Smooth muscle cell (in vitro differentiated cells): ENCODE results near the gene DPH6. TPM values are rescaled to one million over a fixed set of nuclear protein-coding genes. Genes with fewer than 3 reads are reported as not detected.

Experiments used
- DNase-seq: peaks from one replicate; lab custom pipeline; 2025; ENCODE audit not compliant: unreplicated experiment; lab: John Stamatoyannopoulos, UW
- H2AFZ ChIP-seq: fragments of 200-600 bp; sonication (generic); 2 replicates; pipeline ENCODE4 v1.6.0; 2016; ENCODE audit warnings: antibody characterized with exemption, low read depth, mild to moderate bottlenecking
- H3F3A ChIP-seq: fragments of 200-600 bp; sonication (generic); 2 replicates; pipeline ENCODE4 v1.6.0; 2017; ENCODE audit warnings: antibody characterized with exemption, low read depth
- H3K27ac ChIP-seq: fragments of 200-600 bp; sonication (generic); 2 replicates; pipeline ENCODE4 v1.5.1; 2016; ENCODE audit warnings: low read depth, mild to moderate bottlenecking
- H3K27me3 ChIP-seq: fragments of 200-600 bp; sonication (generic); 2 replicates; pipeline ENCODE4 v1.6.1; 2016; ENCODE audit warnings: low read depth, mild to moderate bottlenecking
- H3K36me3 ChIP-seq: fragments of 200-600 bp; sonication (generic); 2 replicates; pipeline ENCODE4 v1.5.1; 2016; ENCODE audit warnings: low read depth
- H3K4me1 ChIP-seq: fragments of 200-600 bp; sonication (generic); 2 replicates; pipeline ENCODE4 v1.5.1; 2016; ENCODE audit warnings: low read depth
- H3K4me2 ChIP-seq: fragments of 200-600 bp; sonication (generic); 2 replicates; pipeline ENCODE4 v1.6.0; 2016; ENCODE audit warnings: mild to moderate bottlenecking
- H3K4me3 ChIP-seq: fragments of 200-600 bp; sonication (generic); 2 replicates; pipeline ENCODE4 v1.5.1; 2016; ENCODE audit warnings: mild to moderate bottlenecking
- H3K79me2 ChIP-seq: fragments of 200-600 bp; sonication (generic); 2 replicates; pipeline ENCODE4 v1.6.0; 2016; ENCODE audit warnings: low read depth, mild to moderate bottlenecking
- H3K9ac ChIP-seq: fragments of 200-600 bp; sonication (generic); 2 replicates; pipeline ENCODE4 v1.6.0; 2016; ENCODE audit warnings: low read depth
- H3K9me3 ChIP-seq: fragments of 200-600 bp; sonication (generic); replicated peaks from 2 replicates; pipeline ENCODE4 v1.5.1; 2016; ENCODE audit warnings: low read depth
- H4K20me1 ChIP-seq: fragments of 200-600 bp; sonication (generic); 2 replicates; pipeline ENCODE4 v1.6.0; 2016; ENCODE audit warnings: low read depth
- CTCF ChIP-seq: fragments of 200-600 bp; sonication (generic); IDR thresholded peaks from 2 replicates; pipeline ENCODE4 v1.5.1; 2017; ENCODE audit warnings: borderline replicate concordance, mild to moderate bottlenecking, antibody characterized with exemption; ENCODE audit not compliant: insufficient read depth, poor library complexity, severe bottlenecking
- WGBS: methylation state at CpG from one replicate; pipeline ENCODE4 v1.1.7; 2016; ENCODE audit warnings: low lambda C conversion rate; 5-methylcytosine and 5-hydroxymethylcytosine counted together
- polyA plus RNA-seq: library from polyadenylated mRNA; unstranded; fragments of >200 nt; fragmentation: Nextera tagmentation; extraction: Ambion mirVana; gene quantifications from 2 replicates; pipeline ENCODE4 v1.2.1, GENCODE V29; 2016
- total RNA-seq: library from RNA; depleted of rRNA; stranded (reverse); fragments of >200 nt; gene quantifications from 2 replicates; pipeline ENCODE4 v1.2.3, GENCODE V29; 2014

Gene DPH6
- total and polyA plus RNA-seq, 2 experiments from 2014 or later, result 4.0 to 19.9 TPM

GRCh38 chr15:35495080-35495479 is 50.9 kb downstream of the DPH6 start:
- H3K9me3 ChIP-seq, result no peaks in the 10 kb centered on the region
- WGBS, result 71% methylated on average over 3 of the region's 3 CpGs
- no peak for TF ChIP-seq CTCF
- no peaks in the 10 kb centered on the region for H3K4me1 ChIP-seq
- no peak for DNase-seq
- no peak overlapping the region for H2AFZ ChIP-seq
- no peak overlapping the region for H3K4me2 ChIP-seq
- no peak overlapping the region for H3K9ac ChIP-seq
- no peak overlapping the region for H3K4me3 ChIP-seq
- H3K36me3 ChIP-seq, result no peaks in the 10 kb centered on the region
- H3F3A ChIP-seq, result no peaks in the 10 kb centered on the region
- H3K27ac ChIP-seq, result no peak overlapping the region
- H4K20me1 ChIP-seq, result no peaks in the 10 kb centered on the region
- H3K79me2 ChIP-seq, result no peaks in the 10 kb centered on the region
- H3K27me3 ChIP-seq, result no peaks in the 10 kb centered on the region

- H2AFZ ChIP-seq, result no peak overlapping the region
These were observed 54.0 kb downstream of the DPH6 start for GRCh38 chr15:35491999-35492398.

GRCh38 chr15:35491173-35491572 is 54.8 kb downstream of the DPH6 start:
- WGBS, result 97% methylated on average over 3 of the region's 3 CpGs
- Histone ChIP-seq H2AFZ (no peak overlapping the region), H3K4me2 (no peak overlapping the region), H4K20me1 (no peaks in the 10 kb centered on the region), H3K9me3 (no peaks in the 10 kb centered on the region), H3F3A (no peaks in the 10 kb centered on the region), H3K9ac (no peak overlapping the region), H3K4me3 (no peak overlapping the region), H3K27ac (no peak overlapping the region), H3K79me2 (no peaks in the 10 kb centered on the region), H3K4me1 (no peaks in the 10 kb centered on the region), H3K36me3 (no peaks in the 10 kb centered on the region), H3K27me3 (no peaks in the 10 kb centered on the region)
- DNase-seq, result no peak
- TF ChIP-seq CTCF, result no peak

More at GRCh38 chr15:35491999-35492398, 54.0 kb downstream of the DPH6 start:
- H3F3A ChIP-seq, result no peaks in the 10 kb centered on the region
- TF ChIP-seq CTCF, result no peak
- DNase-seq, result no peak
- H3K4me1 ChIP-seq, result no peaks in the 10 kb centered on the region
- H3K9me3 ChIP-seq, result no peaks in the 10 kb centered on the region
- 57% methylated on average over 3 of the region's 3 CpGs for WGBS
- H3K79me2 ChIP-seq, result no peaks in the 10 kb centered on the region
- no peaks in the 10 kb centered on the region for H4K20me1 ChIP-seq
- H3K27ac ChIP-seq, result no peak overlapping the region
- no peaks in the 10 kb centered on the region for H3K36me3 ChIP-seq
- H3K4me2 ChIP-seq, result no peak overlapping the region
- no peak overlapping the region for H3K9ac ChIP-seq
- no peaks in the 10 kb centered on the region for H3K27me3 ChIP-seq
- H3K4me3 ChIP-seq, result no peak overlapping the region

- no peak for TF ChIP-seq CTCF
- no peak for DNase-seq
- WGBS, result 94% methylated on average over 4 of the region's 4 CpGs
These were observed 55.5 kb downstream of the DPH6 start for GRCh38 chr15:35490511-35490910.

More at GRCh38 chr15:35490511-35490910, 55.5 kb downstream of the DPH6 start:
- no peaks in the 10 kb centered on the region for H3K27me3 ChIP-seq
- H3K4me3 ChIP-seq, result no peak overlapping the region
- no peaks in the 10 kb centered on the region for H4K20me1 ChIP-seq
- H3K27ac ChIP-seq, result no peak overlapping the region
- no peak overlapping the region for H3K9ac ChIP-seq
- no peaks in the 10 kb centered on the region for H3K79me2 ChIP-seq
- H2AFZ ChIP-seq, result no peak overlapping the region
- H3K36me3 ChIP-seq, result no peaks in the 10 kb centered on the region
- H3K4me2 ChIP-seq, result no peak overlapping the region
- H3K4me1 ChIP-seq, result no peaks in the 10 kb centered on the region
- H3F3A ChIP-seq, result no peaks in the 10 kb centered on the region
- H3K9me3 ChIP-seq, result no peaks in the 10 kb centered on the region
